ENCODE measurements around the gene PRSS27. TPM values are rescaled to one million over a fixed set of nuclear protein-coding genes. Genes with fewer than 3 reads are reported as not detected.
A peak's percentile ranks its signal among the peaks of the same experiment; 100 is the strongest.

PRSS27 gene
- total RNA-seq, 2 donors from 2014 or later = 3.7 to 4.2 TPM

- no peak overlapping the region for H3K4me3 Mint-ChIP-seq
- Histone ChIP-seq H3K27me3 (ENCODE audit: control insufficient read depth, insufficient read depth, low read length, poor library complexity, severe bottlenecking) (no peaks in the 10 kb centered on the region), H3K36me3 (ENCODE audit: control insufficient read depth, insufficient read depth, low read length) (no peaks in the 10 kb centered on the region), H3K4me3 (ENCODE audit: low read length) (no peak overlapping the region), H3K9ac (ENCODE audit: extremely low read depth, low read length, poor library complexity, severe bottlenecking) (no peak overlapping the region), H3K4me1 (ENCODE audit: control insufficient read depth, insufficient read depth, low read length) (no peaks in the 10 kb centered on the region), H3K9me3 (ENCODE audit: control insufficient read depth, low read length) (no peaks in the 10 kb centered on the region), H3K27ac (ENCODE audit: low read depth, low read length) (no peak overlapping the region)
- no peaks in the 10 kb centered on the region for H3K27me3 Mint-ChIP-seq (ENCODE audit: insufficient read depth)
- H3K9me3 Mint-ChIP-seq = no peaks in the 10 kb centered on the region
- DNase-seq = peak; percentile 35
- peaks cover 3% of the 10 kb centered on the region for H3K4me1 Mint-ChIP-seq
- no peaks in the 10 kb centered on the region for H3K36me3 Mint-ChIP-seq (ENCODE audit: low read depth)
- H3K27ac Mint-ChIP-seq = no peak overlapping the region
- TF ChIP-seq CTCF (conservative IDR thresholded peaks at IDR 0.05) = no peak
- WGBS, 2 experiments (ENCODE audit: insufficient coverage in 1 of 2, insufficient read length in 1 of 2) = 83 to 98% methylated on average over 7 of the region's 7 CpGs
Measured at GRCh38 chr16:2675021-2675420, 45.0 kb downstream of the PRSS27 start.

GRCh38 chr16:2673066-2673999 is 46.7 kb downstream of the PRSS27 start:
- H3K27me3 Mint-ChIP-seq (ENCODE audit: insufficient read depth) = no peaks in the 10 kb centered on the region
- H3K9ac ChIP-seq (ENCODE audit: extremely low read depth, low read length, poor library complexity, severe bottlenecking) = no peak overlapping the region

GRCh38 chr16:2671741-2672140 is 48.3 kb downstream of the PRSS27 start:
- WGBS, 2 experiments (ENCODE audit: insufficient coverage in 1 of 2, insufficient read length in 1 of 2) = 94 to 95% methylated on average over 13 of the region's 13 CpGs
- Mint-ChIP-seq H3K4me1 (peaks cover 25% of the 10 kb centered on the region), H3K27ac (no peak overlapping the region)

More at GRCh38 chr16:2673066-2673999, 46.7 kb downstream of the PRSS27 start:
- H3K36me3 Mint-ChIP-seq (ENCODE audit: low read depth) = peaks cover 5% of the 10 kb centered on the region
- Histone ChIP-seq H3K4me3 (ENCODE audit: low read length) (peak overlapping the region; percentile 84), H3K27me3 (ENCODE audit: control insufficient read depth, insufficient read depth, low read length, poor library complexity, severe bottlenecking) (no peaks in the 10 kb centered on the region), H3K9me3 (ENCODE audit: control insufficient read depth, low read length) (no peaks in the 10 kb centered on the region), H3K27ac (ENCODE audit: low read depth, low read length) (no peak overlapping the region), H3K36me3 (ENCODE audit: control insufficient read depth, insufficient read depth, low read length) (no peaks in the 10 kb centered on the region), H3K4me1 (ENCODE audit: control insufficient read depth, insufficient read depth, low read length) (no peaks in the 10 kb centered on the region)
- H3K9me3 Mint-ChIP-seq = no peaks in the 10 kb centered on the region
- DNase-seq = peak; percentile 99
- peak overlapping the region; percentile 52 for H3K4me3 Mint-ChIP-seq
- 2 to 17% methylated on average over 16 to 105 of the region's 107 CpGs for WGBS, 2 experiments (ENCODE audit: insufficient coverage in 1 of 2, insufficient read length in 1 of 2)
- peak overlapping the region; percentile 30 for H3K27ac Mint-ChIP-seq
- peaks cover 9% of the 10 kb centered on the region for H3K4me1 Mint-ChIP-seq
- TF ChIP-seq CTCF (conservative IDR thresholded peaks at IDR 0.05) = no peak

More at GRCh38 chr16:2671741-2672140, 48.3 kb downstream of the PRSS27 start:
- Histone ChIP-seq H3K27ac (ENCODE audit: low read depth, low read length) (no peak overlapping the region), H3K36me3 (ENCODE audit: control insufficient read depth, insufficient read depth, low read length) (no peaks in the 10 kb centered on the region), H3K9ac (ENCODE audit: extremely low read depth, low read length, poor library complexity, severe bottlenecking) (no peak overlapping the region), H3K27me3 (ENCODE audit: control insufficient read depth, insufficient read depth, low read length, poor library complexity, severe bottlenecking) (no peaks in the 10 kb centered on the region), H3K4me3 (ENCODE audit: low read length) (peak overlapping the region; percentile 78), H3K9me3 (ENCODE audit: control insufficient read depth, low read length) (no peaks in the 10 kb centered on the region), H3K4me1 (ENCODE audit: control insufficient read depth, insufficient read depth, low read length) (no peaks in the 10 kb centered on the region)
- Mint-ChIP-seq H3K27me3 (ENCODE audit: insufficient read depth) (no peaks in the 10 kb centered on the region), H3K9me3 (no peaks in the 10 kb centered on the region), H3K4me3 (peak overlapping the region; percentile 55), H3K36me3 (ENCODE audit: low read depth) (peaks cover 5% of the 10 kb centered on the region)
- no peak for DNase-seq
- TF ChIP-seq CTCF (conservative IDR thresholded peaks at IDR 0.05) = no peak

Data from endodermal cell (in vitro differentiated cells).